Aorta (tissue), 5 donors: Measurements from ENCODE around the gene CLSTN1. TPM values are rescaled to one million over a fixed set of nuclear protein-coding genes. Genes with fewer than 3 reads are reported as not detected.

ENCODE experiments used
- ATAC-seq: fragments of 200-7000 bp; cut with Tn5 transposase; one replicate; pipeline ENCODE4 v1.9.1; 2022; ENCODE audit warnings: moderate library complexity; ENCODE audit not compliant: low FRiP score
- DNase-seq, 2 donors: peaks; one replicate each; pipeline ENCODE4 v3.0.0-alpha.2; 2020
- H3K27ac ChIP-seq, 2 donors: one replicate each; pipeline ENCODE4 v1.5.1; 2013; ENCODE audit warnings: low read length in 2 of 2, mild to moderate bottlenecking in 2 of 2, moderate library complexity in 2 of 2, control low read depth in 1 of 2, inconsistent platforms in 1 of 2, low read depth in 1 of 2
- H3K27me3 ChIP-seq, 2 donors: one replicate each; pipeline ENCODE4 v1.6.1; 2013; ENCODE audit warnings: control low read depth in 1 of 2, low read length in 1 of 2, mild to moderate bottlenecking in 1 of 2, moderate library complexity in 1 of 2; ENCODE audit not compliant: insufficient read depth in 2 of 2, control insufficient read depth in 1 of 2
- H3K36me3 ChIP-seq, 2 donors: one replicate each; pipeline ENCODE4 v1.6.1; 2013; ENCODE audit warnings: control low read depth in 1 of 2, low read length in 1 of 2, mild to moderate bottlenecking in 1 of 2; ENCODE audit not compliant: insufficient read depth in 2 of 2, control insufficient read depth in 1 of 2
- H3K4me1 ChIP-seq, 2 donors: one replicate each; pipeline ENCODE4 v1.6.1; 2013; ENCODE audit warnings: low read length in 2 of 2, control low read depth in 1 of 2, mild to moderate bottlenecking in 1 of 2, moderate library complexity in 1 of 2; ENCODE audit not compliant: insufficient read depth in 2 of 2, control insufficient read depth in 1 of 2
- H3K4me3 ChIP-seq, 2 donors: one replicate each; pipeline ENCODE4 v1.5.1; 2013; ENCODE audit warnings: low read length in 2 of 2, control low read depth in 1 of 2, mild to moderate bottlenecking in 1 of 2
- H3K9me3 ChIP-seq: one replicate; pipeline ENCODE4 v1.6.1; 2013; ENCODE audit warnings: mild to moderate bottlenecking, low read length; ENCODE audit not compliant: control insufficient read depth
- WGBS, 2 donors: extraction: QIAGEN DNeasy Blood & Tissue Kit; methylation state at CpG; one replicate each; pipeline ENCODE4 v1.1.7; 2013; 5-methylcytosine and 5-hydroxymethylcytosine counted together
- intact Hi-C, 2 donors: fragments of 100-400 bp; cut with DNase I; formaldehyde crosslinking; loops; one replicate each; pipeline versions ENCODE4 v1.14.2 to v1.15.0; 2022
- polyA plus RNA-seq, 2 donors: library from polyadenylated mRNA; stranded (reverse); fragments of 200-250 nt; gene quantifications; one replicate each; pipeline ENCODE4 v1.2.3, GENCODE V29; 2013
- total RNA-seq, 2 donors: library from RNA; stranded (reverse); fragmentation: NEBNext Ultra II Directional; extraction: Animal tissue kit (Norgen Biotek cat#: 25700); gene quantifications; one replicate each; pipeline ENCODE4 v1.2.1, GENCODE V29; 2021
- donor health status: healthy with polysubstance abuse.
- donor health status: Bipolar disorder and iron deficiency.
- donor health status: DM: no; HTN: no; CAD: no.
- donor health status: DM: no; HTN: no; CAD: no.
- donor health status: DM: yes; HTN: yes; CAD: no.

The CLSTN1 gene
- total and polyA plus RNA-seq, 4 donors, result 17.0 to 113 (median 74.3) TPM

- ATAC-seq (no peak), DNase-seq (peak in 1 of 2 donors; percentile 17)
- Histone ChIP-seq H3K27me3 (no peaks in the 10 kb centered on the region), H3K4me3 (no peak overlapping the region), H3K27ac (no peak overlapping the region), H3K4me1 (no peaks in the 10 kb centered on the region), H3K36me3 (peaks cover 0 to 7% of the 10 kb centered on the region in 2 donors), H3K9me3 (no peaks in the 10 kb centered on the region)
- 84 to 89% methylated on average over 7 of the region's 7 CpGs for WGBS, 2 donors
- intact Hi-C loops, result no loop called here
Observed at GRCh38 chr1:9746651-9747050, 77.1 kb downstream of the CLSTN1 start.

- no peak for ATAC-seq
- Histone ChIP-seq H3K27ac (no peak overlapping the region), H3K36me3 (peaks cover 0 to 9% of the 10 kb centered on the region in 2 donors), H3K4me1 (no peaks in the 10 kb centered on the region), H3K4me3 (no peak overlapping the region), H3K27me3 (no peaks in the 10 kb centered on the region), H3K9me3 (no peaks in the 10 kb centered on the region)
- WGBS, 2 donors, result 85 to 88% methylated on average over 3 of the region's 3 CpGs
- peak in 1 of 2 donors; percentile 65 for DNase-seq
- intact Hi-C loops, result no loop called here
Observed at GRCh38 chr1:9746211-9746610, 77.6 kb downstream of the CLSTN1 start.

GRCh38 chr1:9744106-9744799 lies 79.5 kb downstream of the CLSTN1 start:
- Histone ChIP-seq H3K4me3 (no peak overlapping the region), H3K36me3 (peaks cover 0 to 12% of the 10 kb centered on the region in 2 donors), H3K9me3 (no peaks in the 10 kb centered on the region), H3K27ac (no peak overlapping the region), H3K27me3 (no peaks in the 10 kb centered on the region), H3K4me1 (no peaks in the 10 kb centered on the region)
- intact Hi-C loops, result no loop called here
- DNase-seq, result peak in 1 of 2 donors; percentile 61
- no peak for ATAC-seq
- WGBS, 2 donors, result 95 to 97% methylated on average over 28 of the region's 28 CpGs

GRCh38 chr1:9737671-9738070 lies 86.1 kb downstream of the CLSTN1 start:
- Histone ChIP-seq H3K9me3 (no peaks in the 10 kb centered on the region), H3K36me3 (peaks cover 0 to 14% of the 10 kb centered on the region in 2 donors), H3K4me1 (no peaks in the 10 kb centered on the region), H3K27me3 (no peaks in the 10 kb centered on the region), H3K27ac (no peak overlapping the region), H3K4me3 (no peak overlapping the region)
- ATAC-seq, result no peak
- intact Hi-C loops, result no loop called here
- DNase-seq, result peak in 1 of 2 donors; percentile 26
- 83 to 85% methylated on average over 10 of the region's 10 CpGs for WGBS, 2 donors

GRCh38 chr1:9737057-9737456 lies 86.7 kb downstream of the CLSTN1 start:
- Histone ChIP-seq H3K4me3 (no peak overlapping the region), H3K36me3 (peaks cover 0 to 15% of the 10 kb centered on the region in 2 donors), H3K27me3 (no peaks in the 10 kb centered on the region), H3K27ac (no peak overlapping the region), H3K4me1 (no peaks in the 10 kb centered on the region), H3K9me3 (no peaks in the 10 kb centered on the region)
- WGBS, 2 donors, result 88 to 91% methylated on average over 9 of the region's 9 CpGs
- ATAC-seq (no peak), DNase-seq (peak; percentile 50 to 79)
- intact Hi-C loops, result no loop called here

GRCh38 chr1:9736241-9736640 lies 87.5 kb downstream of the CLSTN1 start:
- Histone ChIP-seq H3K36me3 (peaks cover 0 to 14% of the 10 kb centered on the region in 2 donors), H3K4me3 (no peak overlapping the region), H3K27me3 (no peaks in the 10 kb centered on the region), H3K27ac (no peak overlapping the region), H3K9me3 (no peaks in the 10 kb centered on the region), H3K4me1 (no peaks in the 10 kb centered on the region)
- intact Hi-C loops, result no loop called here
- 83 to 89% methylated on average over 5 of the region's 5 CpGs for WGBS, 2 donors
- ATAC-seq, result no peak
- peak in 1 of 2 donors; percentile 20 for DNase-seq

- DNase-seq, result peak; percentile 29 to 64
- intact Hi-C loops, result no loop called here
- Histone ChIP-seq H3K4me1 (no peaks in the 10 kb centered on the region), H3K9me3 (no peaks in the 10 kb centered on the region), H3K4me3 (no peak overlapping the region), H3K27ac (no peak overlapping the region), H3K27me3 (no peaks in the 10 kb centered on the region), H3K36me3 (peaks cover 0 to 12% of the 10 kb centered on the region in 2 donors)
- ATAC-seq, result no peak
- 91 to 94% methylated on average over 19 of the region's 19 CpGs for WGBS, 2 donors
Observed at GRCh38 chr1:9735800-9736199, 88.0 kb downstream of the CLSTN1 start.

- intact Hi-C loops, result no loop called here
- Histone ChIP-seq H3K27ac (no peak overlapping the region), H3K27me3 (no peaks in the 10 kb centered on the region), H3K9me3 (no peaks in the 10 kb centered on the region), H3K36me3 (peaks cover 0 to 12% of the 10 kb centered on the region in 2 donors), H3K4me3 (no peak overlapping the region), H3K4me1 (no peaks in the 10 kb centered on the region)
- DNase-seq, result peak in 1 of 2 donors; percentile 55
- no peak for ATAC-seq
- 97 to 99% methylated on average over 14 of the region's 14 CpGs for WGBS, 2 donors
Observed at GRCh38 chr1:9733160-9733789, 90.5 kb downstream of the CLSTN1 start.
